GM18868 (cell line): ENCODE data around the gene LTK.
"Not testable (repeated sequence)": the region's sequence is repeated elsewhere in the genome, so short reads cannot be mapped to it uniquely, and the experiment has no call there.

Source experiments
- ATAC-seq: cut with Tn5 transposase; IDR thresholded peaks from one replicate; pipeline ENCODE4 v1.9.1; 2021; ENCODE audit warnings: mild to moderate bottlenecking, moderate library complexity; ENCODE audit not compliant: unreplicated experiment

Gene LTK

DNA sequence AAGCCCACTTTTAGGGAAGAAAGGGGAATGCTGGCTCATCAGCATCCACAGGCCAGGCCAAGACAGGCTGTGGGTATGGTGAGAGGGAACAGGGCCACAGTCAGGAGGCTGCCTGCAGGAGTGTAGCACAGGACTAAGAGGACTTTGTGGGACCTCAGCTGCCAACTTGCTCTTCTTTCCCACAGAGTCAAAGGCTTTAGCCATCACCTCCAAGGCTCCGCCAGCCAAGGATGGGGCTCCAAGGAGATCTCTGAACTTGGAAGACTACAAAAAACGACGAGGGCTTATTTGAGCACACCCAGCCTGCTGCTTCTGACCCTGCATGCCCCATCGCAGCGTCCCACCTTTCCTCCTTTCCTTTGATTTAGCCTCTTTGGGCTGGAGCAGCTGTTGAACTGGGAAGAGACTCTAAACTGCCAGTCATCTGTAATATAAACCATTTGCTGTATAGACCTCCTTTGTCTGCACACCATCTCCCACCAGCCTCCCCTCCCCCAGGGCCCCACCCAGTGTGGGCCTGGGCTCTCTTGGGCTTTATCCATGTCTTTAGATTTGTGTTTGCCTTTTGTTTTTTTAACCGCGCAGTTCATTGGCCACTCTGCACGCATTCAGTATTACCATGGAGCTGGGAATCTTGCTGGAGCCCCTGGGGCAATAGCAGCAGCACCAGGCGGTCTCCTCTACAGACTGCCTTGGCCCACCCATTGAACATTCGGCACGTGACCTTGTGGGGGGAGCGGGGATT, 33.1 kb downstream of the LTK start:
- no peak for ATAC-seq

DNA sequence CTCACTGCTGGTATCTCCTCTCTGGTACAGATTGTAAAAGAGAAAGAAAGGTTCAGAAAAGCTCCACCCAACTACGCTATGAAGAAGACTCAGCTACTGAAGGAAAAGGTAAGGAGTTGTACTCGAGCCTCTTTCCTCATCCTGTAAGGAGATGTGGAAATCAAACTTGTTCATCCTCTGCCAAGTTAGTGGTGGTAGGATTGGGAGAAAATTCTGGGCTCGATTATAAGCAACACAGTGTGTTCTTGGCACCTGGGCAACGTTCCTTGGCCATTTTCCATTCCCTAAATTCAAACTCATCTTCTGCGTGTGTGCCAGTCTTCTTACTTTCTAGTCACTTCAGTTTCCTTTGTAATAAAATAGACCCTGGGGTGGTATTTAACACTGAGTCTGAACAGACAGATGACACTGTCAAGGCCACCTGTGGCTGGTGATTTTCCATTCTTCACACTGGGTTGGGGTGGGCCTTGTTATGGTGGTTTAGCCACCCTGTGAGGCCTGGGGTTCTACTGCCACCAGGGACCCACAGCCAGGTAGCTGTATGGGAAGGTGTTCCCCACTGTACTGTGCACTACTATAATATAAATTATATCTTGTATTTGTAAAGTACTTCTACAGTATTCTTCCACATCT, 37.1 kb downstream of the LTK start:
- ATAC-seq: no peak

DNA sequence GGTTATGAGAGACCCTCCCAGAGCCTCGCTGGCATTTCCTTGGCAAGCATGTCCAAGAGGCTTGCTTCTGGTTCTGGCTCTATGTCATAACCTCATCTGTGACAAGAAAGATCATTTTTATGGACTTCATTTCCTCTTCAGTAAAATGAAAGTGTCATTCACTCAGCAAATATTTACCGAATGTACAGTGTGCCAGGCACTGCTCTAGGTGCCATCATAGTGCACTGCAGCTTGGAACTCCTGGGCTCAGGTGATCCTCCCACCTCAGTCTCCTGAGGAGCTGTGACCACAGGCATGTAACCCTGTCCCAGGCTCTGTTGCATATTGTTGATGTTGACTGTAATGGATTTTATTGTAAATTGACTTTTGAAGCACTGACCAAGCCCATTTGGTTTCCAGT, 38.7 kb downstream of the LTK start:
- no peak for ATAC-seq

DNA sequence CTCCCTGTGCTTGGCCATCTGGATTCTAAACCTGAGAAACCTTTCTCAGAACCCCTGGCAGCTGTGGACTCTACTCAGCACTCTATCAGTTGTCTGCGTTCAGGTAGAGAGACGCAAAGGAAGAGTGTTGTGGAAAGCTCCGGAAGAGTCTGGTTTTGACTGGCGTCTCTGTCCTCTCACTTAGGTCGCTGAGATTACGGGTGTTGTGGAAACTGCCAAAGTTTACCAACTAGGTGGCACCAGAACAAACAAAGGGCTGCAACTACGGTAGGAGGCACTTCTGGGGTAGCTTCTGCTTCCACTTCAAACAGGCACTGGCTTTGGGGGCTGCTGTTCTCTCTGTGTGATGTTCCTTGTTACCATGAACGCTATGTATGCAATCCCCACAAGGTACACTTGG, 39.2 kb downstream of the LTK start:
- no peak for ATAC-seq

DNA sequence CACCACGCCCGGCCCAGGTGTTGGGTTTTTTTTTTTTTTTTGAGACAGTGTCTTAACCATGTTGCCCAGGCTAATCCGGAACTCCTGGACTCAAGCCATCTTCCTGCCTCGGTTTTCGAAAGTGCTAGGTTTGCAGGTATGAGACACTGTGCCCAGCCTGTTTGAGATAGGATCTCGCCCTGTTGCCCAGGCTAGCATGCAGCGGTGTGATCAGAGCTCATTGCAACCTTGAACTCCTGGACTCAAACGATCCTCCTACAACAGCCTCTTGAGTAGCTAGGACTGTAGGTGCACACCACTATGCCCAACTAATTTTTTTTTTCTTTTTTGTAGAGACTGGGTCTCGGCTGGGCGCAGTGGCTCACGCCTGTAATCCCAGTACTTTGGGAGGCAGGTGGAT, 40.2 kb downstream of the LTK start:
- no peak for ATAC-seq

DNA sequence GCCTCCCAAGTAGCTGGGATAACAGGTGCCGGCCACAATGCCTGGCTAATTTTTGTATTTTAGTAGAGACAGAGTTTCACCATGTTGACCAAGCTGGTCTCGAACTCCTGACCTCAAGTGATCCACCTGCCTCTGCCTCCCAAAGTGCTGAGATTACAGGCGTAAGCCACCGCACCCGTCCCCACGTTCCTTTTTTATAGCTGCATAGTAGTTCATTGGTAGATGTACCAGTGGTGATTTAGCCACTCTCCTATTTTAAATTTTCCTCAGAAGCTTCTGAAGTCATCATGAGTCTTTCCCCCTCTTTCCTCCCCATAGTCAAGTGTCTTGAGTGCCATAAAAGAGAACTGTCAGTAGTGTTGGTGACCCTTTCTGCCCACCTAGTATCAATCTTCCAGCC, 44.0 kb downstream of the LTK start:
- ATAC-seq: not testable (repeated sequence)

DNA sequence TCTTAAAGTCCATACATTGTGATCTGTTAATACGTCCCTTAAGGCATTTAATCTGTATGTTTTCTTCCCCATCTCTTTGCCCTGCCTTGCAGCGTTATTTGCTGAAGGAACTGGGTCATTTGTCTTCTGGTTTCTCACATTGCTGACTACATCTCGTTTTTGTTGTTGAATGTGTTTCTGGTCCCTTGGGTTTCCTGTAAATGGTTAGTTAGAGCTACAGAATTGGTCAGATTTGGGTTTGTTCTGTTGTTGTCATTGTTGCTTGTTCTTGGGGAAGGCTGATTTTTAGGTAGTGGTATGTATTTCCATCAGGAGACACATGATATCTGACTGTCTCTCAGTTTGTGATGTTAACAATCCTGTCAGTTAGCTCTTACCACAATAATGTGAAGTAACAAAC, 46.9 kb downstream of the LTK start:
- ATAC-seq: no peak

DNA sequence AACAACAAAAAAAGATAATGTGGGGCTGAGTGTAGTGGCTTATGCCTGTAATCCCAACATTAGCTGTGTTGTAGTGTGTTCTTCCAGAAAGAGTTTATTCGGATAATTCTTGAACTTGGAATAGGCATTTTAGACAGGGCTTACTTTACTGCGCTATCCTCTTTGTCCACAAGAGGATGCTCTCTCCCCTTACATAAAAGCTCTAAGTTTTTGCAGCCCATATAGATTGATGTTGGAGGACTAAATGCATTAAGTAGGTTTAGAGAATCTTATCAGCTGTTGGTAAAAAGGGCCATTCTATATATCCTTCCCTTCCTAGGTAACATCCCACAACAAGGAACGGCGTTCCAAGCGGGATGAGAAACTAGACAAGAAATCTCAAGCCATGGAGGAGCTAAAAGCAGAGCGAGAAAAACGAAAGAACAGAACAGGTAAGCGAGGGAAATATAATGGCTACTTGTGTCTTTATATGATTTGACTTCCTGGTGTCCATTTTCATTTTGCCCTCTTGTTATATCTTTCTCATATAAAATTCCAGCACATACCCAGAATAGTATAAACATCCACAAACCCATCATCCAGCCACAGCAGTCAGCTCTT, 47.7 kb downstream of the LTK start:
- ATAC-seq: no peak

DNA sequence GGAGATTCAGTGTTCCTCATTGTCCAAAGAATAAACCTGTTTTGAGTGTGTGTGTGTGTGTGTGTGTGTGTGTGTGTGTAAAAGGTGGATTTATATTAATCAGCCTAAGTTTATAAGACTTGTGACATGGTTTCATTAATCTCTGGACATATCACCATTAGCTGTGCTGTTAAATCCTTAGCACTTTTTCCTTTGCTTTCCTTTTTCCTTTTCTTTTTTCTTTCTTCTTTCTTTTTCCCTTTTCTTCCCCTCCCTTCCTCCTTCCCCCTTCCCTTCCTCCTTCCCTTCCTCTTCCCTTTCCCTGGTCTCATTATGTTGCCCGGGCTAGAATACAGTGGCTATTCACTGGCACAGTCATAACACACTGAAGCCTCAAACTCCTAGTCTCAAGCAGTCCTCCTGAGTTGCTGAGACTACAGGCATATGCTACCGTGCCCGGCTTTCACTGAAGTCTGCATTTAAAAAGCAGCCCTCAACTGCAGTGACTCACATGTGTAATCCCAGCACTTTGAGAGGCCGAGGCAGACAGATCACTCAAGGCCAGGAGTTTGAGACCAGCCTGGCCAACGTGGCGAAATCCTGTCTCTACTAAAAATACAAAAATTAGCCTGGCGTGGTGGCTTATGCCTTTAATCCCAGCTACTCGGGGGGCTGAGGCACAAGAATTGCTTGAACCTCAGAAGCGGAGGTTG, 48.6 kb downstream of the LTK start:
- ATAC-seq: no peak

DNA sequence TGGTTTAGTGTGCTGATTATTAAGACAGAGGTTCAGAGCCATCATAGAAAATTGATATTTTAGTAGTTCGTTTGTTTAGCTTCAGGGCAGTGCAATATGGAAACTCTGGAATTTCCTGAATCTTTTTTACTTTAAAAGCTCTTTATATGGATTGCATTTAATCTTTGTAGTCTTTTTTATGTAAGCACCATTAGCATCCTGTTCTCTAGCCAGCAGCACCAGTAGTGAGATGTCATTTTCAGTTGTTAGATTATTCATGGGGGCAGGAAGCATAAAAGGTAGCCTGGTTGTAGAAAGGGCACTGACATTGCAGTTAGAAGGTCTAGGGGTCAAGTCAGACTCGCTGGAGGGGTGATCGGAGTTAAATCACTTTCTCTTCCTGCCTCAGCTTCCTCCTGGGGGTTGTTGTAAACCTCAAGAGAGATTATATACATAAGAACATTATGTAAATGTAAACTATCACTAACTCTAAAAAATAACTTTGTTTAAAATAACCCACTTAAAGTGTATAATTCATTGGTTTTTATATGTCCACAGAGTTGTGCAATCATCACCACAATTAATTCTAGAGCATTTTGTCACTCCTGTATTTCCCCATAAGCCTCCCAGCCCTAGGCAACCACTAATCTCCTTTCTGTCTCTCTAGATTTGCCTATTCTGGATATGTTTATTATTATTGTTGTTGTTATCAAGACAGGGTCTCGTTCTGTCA, 51.4 kb downstream of the LTK start:
- ATAC-seq: no peak
